Measurements from ENCODE around the gene CELSR2. TPM values are rescaled to one million over a fixed set of nuclear protein-coding genes. Genes with fewer than 3 reads are reported as not detected.

The CELSR2 gene
- total and polyA plus RNA-seq, 8 donors, result 0.76 to 18.7 (median 6.2) TPM

DNA sequence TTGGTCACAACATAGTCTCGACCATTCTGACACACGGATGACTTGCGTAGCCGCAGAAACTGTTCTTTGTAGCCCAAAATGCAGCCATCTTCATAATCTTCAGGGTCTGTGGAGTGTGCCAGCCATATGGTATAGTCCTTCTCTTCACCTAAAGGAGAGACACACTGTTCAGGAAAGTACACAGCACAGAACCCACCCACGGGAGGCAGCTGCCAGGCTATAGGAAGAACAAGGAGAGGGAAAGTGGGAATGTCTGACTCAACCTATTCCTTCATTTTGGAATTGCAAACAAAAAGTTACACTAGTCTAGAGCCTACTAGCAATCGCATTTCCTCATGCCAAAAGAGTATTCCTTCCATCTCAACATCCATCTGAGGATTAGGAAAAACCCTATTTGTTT, 73.6 kb downstream of the CELSR2 start:
- TF ChIP-seq POLR2A (IDR thresholded peaks at IDR 0.05) (no peak), EP300 (IDR thresholded peaks at IDR 0.05) (no peak), CTCF (IDR thresholded peaks at IDR 0.05) (no peak), POLR2AphosphoS5 (IDR thresholded peaks at IDR 0.05) (no peak)
- Histone ChIP-seq H3K9me3 (no peaks in the 10 kb centered on the region), H3K27ac (no peak overlapping the region), H3K36me3 (peaks cover 51 to 97% (median 96%) of the 10 kb centered on the region in 4 donors), H3K4me1 (no peaks in the 10 kb centered on the region), H3K4me3 (no peak overlapping the region), H3K27me3 (no peaks in the 10 kb centered on the region)
- 92 to 94% (median 92%) methylated on average over 6 of the region's 6 CpGs for WGBS, 5 donors
- DNase-seq, result no peak
- intact Hi-C loops (cut with DNase I; ENCODE audit: low total_unique reads), result no loop called here

Other genes starting within 250 kb of the CELSR2 start
- 10 to 100 TPM in 3 of 5 donors, 1 to 10 TPM in 2; 4.9 to 16.9 (median 11.1) TPM for gene WDR47, start 207.4 kb upstream of the CELSR2 start, total RNA-seq
- gene WDR47, start 207.4 kb upstream of the CELSR2 start, polyA plus RNA-seq, result 1 to 10 TPM; 3.7 to 3.8 (median 3.7) TPM
- 10 to 100 TPM in 4 of 5 donors, 1 to 10 TPM in 1; 3.5 to 69.9 (median 25.2) TPM for gene TAF13, start 173.5 kb upstream of the CELSR2 start, total RNA-seq
- 10 to 100 TPM; 20.4 to 48.6 (median 46.8) TPM for gene TAF13, start 173.5 kb upstream of the CELSR2 start, polyA plus RNA-seq
- gene TMEM167B, start 158.8 kb upstream of the CELSR2 start, total RNA-seq, result 10 to 100 TPM in 3 of 5 donors, 1 to 10 TPM in 1, not detected in 1; 2.9 to 70.1 (median 44.6) TPM
- 10 to 100 TPM; 15.4 to 26.9 (median 16.3) TPM for gene TMEM167B, start 158.8 kb upstream of the CELSR2 start, polyA plus RNA-seq
- 100 to 1,000 TPM in 2 of 5 donors, 10 to 100 TPM in 3; 56.8 to 185 (median 84.3) TPM for gene ELAPOR1, start 135.4 kb upstream of the CELSR2 start, total RNA-seq
- gene ELAPOR1, start 135.4 kb upstream of the CELSR2 start, polyA plus RNA-seq, result 10 to 100 TPM; 25.5 to 47.7 (median 35.1) TPM
- 100 to 1,000 TPM in 4 of 5 donors, 10 to 100 TPM in 1; 80.8 to 127 (median 117) TPM for gene SARS1, start 35.6 kb upstream of the CELSR2 start, total RNA-seq
- gene SARS1, start 35.6 kb upstream of the CELSR2 start, polyA plus RNA-seq, result 100 to 1,000 TPM in 2 of 3 donors, 10 to 100 TPM in 1; 95.6 to 232 (median 100) TPM
- gene PSRC1, start 33.6 kb downstream of the CELSR2 start, total RNA-seq, result 10 to 100 TPM in 1 of 5 donors, 1 to 10 TPM in 1, under 1 TPM in 2, not detected in 1; 0.29 to 18.7 (median 1.7) TPM
- gene PSRC1, start 33.6 kb downstream of the CELSR2 start, polyA plus RNA-seq, result 10 to 100 TPM in 1 of 3 donors, 1 to 10 TPM in 2; 3.6 to 11.2 (median 4.1) TPM
- gene MYBPHL, start 57.5 kb downstream of the CELSR2 start, total RNA-seq, result not detected
- gene MYBPHL, start 57.5 kb downstream of the CELSR2 start, polyA plus RNA-seq, result under 1 TPM in 1 of 3 donors, not detected in 2; 0.45 TPM
- 100 to 1,000 TPM in 1 of 5 donors, 10 to 100 TPM in 4; 35.3 to 481 (median 48.1) TPM for gene SORT1, start 148.4 kb downstream of the CELSR2 start, total RNA-seq
- gene SORT1, start 148.4 kb downstream of the CELSR2 start, polyA plus RNA-seq, result 10 to 100 TPM in 2 of 3 donors, 1 to 10 TPM in 1; 4.6 to 12.6 (median 10.5) TPM
- gene PSMA5, start 176.9 kb downstream of the CELSR2 start, total RNA-seq, result 10 to 100 TPM in 3 of 5 donors, 1 to 10 TPM in 2; 5.3 to 39.3 (median 11.3) TPM
- 10 to 100 TPM; 44.7 to 84.2 (median 50.6) TPM for gene PSMA5, start 176.9 kb downstream of the CELSR2 start, polyA plus RNA-seq
- gene SYPL2, start 217.0 kb downstream of the CELSR2 start, total RNA-seq, result under 1 TPM in 2 of 5 donors, not detected in 3; 0.45 to 0.58 TPM
- gene SYPL2, start 217.0 kb downstream of the CELSR2 start, polyA plus RNA-seq, result 1 to 10 TPM in 1 of 3 donors, under 1 TPM in 2; 0.50 to 1.0 (median 0.61) TPM
- 1 to 10 TPM in 3 of 5 donors, under 1 TPM in 1, not detected in 1; 0.29 to 5.1 (median 2.6) TPM for gene ATXN7L2, start 234.4 kb downstream of the CELSR2 start, total RNA-seq
- 1 to 10 TPM in 2 of 3 donors, under 1 TPM in 1; 0.76 to 6.3 (median 5.2) TPM for gene ATXN7L2, start 234.4 kb downstream of the CELSR2 start, polyA plus RNA-seq
- gene CYB561D1, start 244.6 kb downstream of the CELSR2 start, total RNA-seq, result 1 to 10 TPM; 1.8 to 6.4 (median 2.3) TPM
- gene CYB561D1, start 244.6 kb downstream of the CELSR2 start, polyA plus RNA-seq, result 1 to 10 TPM; 1.8 to 4.4 (median 4.1) TPM

Data from stomach (tissue), 9 donors.